Bone marrow (tissue), 2 donors: ENCODE results near the gene ARHGAP1.

ENCODE experiments used
- DNase-seq, 2 donors: peaks; one replicate each; lab custom pipeline; 2025; lab: John Stamatoyannopoulos, UW

Gene ARHGAP1

DNA sequence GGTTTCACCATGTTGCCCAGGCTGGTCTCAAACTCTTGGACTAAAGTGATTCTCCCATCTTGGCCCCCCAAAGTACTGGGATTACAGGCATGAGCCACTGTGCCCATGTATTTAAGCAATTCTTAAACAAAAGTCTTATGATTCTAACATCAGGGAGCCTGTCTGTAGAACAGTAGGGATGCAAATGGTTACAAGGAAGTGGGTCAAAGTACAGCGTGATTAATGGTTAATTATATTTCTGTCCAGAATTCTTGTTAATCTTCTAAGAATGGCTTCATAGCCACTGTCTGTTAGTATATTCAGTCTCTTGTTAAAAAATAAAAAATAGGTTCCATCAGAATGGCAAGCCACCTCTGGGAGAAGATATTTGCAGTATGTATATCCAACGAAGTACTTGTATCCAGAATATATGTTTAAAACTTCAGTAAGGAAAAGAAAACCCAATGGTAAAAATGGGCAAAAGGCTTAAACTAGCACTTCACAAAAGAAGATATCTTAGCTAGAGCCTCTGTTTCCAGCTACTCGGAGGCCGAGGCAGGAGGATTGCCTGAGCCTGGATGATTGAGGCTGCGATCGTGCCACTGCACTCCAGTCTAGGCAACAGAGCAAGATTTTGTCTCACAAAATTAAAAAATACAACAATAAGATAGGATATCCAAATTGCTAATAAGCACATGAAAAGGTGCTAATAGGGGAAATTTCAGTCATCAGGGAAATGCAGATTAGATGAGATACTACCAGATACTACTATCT, 60.2 kb downstream of the ARHGAP1 start:
- no peak for DNase-seq

- DNase-seq = no peak
These were observed 61.1 kb downstream of the ARHGAP1 start for GRCh38 chr11:46639197-46639839.

DNA sequence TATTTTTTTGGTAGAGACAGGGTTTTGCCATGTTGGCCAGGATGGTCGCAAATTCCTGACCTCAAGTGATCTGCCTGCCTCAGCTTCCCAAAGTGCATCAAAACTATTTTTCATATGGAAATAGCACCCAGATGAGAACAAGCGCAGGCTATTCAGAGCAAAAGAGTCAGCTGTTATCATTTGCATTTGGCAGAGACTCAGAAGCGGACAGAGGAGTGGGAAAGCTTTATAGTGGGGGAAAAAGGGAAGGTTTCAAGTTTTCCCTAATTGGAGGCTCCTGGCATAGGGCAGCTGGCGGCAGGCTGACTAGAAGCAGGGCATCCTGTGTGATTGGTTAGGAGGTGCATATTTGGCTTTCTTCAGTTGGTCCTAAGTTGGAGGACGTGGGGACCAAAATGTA, 62.9 kb downstream of the ARHGAP1 start:
- DNase-seq = no peak

DNA sequence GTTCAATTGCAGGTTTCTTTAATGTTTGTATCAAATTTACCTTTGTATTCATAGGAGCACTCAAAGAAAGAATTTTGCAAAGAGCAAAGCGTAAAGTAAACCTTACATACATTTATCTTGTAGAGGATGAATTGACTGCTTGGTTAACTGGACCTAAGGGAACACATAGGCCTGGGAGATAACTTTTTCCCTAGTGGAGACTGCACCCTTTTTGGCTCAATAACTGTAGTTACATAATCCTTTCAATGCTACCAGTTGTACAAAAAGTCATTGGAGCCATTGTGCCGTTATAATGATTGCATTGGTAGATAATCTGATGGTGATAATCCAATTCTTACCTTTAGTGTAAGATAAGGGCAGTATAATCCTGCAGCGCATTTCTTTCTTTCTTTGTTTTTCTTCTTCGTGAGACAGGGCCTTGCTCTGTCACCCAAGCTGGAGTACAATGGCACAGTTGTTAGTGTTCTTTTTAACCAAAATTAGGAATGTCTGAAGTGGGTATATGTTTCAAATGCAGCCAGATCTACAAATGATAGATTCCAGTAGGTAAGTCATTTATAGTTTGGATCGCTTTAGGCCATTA, 64.8 kb downstream of the ARHGAP1 start:
- no peak for DNase-seq

GRCh38 chr11:46633291-46634217, 66.9 kb downstream of the ARHGAP1 start:
- no peak for DNase-seq

GRCh38 chr11:46632502-46632901, 67.9 kb downstream of the ARHGAP1 start:
- DNase-seq = no peak

- no peak for DNase-seq
These were observed 68.7 kb downstream of the ARHGAP1 start for GRCh38 chr11:46631676-46632075.

GRCh38 chr11:46630237-46630636, 70.2 kb downstream of the ARHGAP1 start:
- no peak for DNase-seq

DNA sequence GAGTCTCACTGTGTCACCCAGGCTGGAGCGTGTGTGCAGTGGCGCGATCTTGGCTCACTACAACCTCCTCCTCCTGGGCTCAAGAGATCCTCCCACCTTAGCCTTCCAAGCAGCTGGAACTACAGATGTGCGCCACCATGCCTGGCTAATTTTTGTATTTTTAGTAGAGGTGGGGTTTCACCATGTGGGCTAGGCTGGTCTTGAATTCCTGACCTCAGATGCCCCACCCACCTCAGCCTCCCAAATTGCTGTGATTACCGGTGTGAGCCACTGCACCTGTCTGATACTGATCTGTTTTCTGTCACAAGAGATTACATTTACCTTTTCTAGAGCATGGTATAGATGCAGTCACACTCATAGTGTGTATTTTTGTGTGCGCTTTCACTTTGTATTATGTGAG, 71.5 kb downstream of the ARHGAP1 start:
- no peak for DNase-seq
